HEK293T (cell line): ENCODE data around the gene FXYD6.

Source experiments
- FOXA1 ChIP-seq: fragments of 450-650 bp; IDR thresholded peaks from 2 replicates; pipeline ENCODE4 v1.6.1; 2016; ENCODE audit warnings: mild to moderate bottlenecking
- FOXK2 ChIP-seq: fragments of 450-650 bp; IDR thresholded peaks from 2 replicates; pipeline ENCODE4 v1.6.1; 2016; ENCODE audit warnings: mild to moderate bottlenecking
- FOXM1 ChIP-seq: fragments of 450-650 bp; IDR thresholded peaks from 2 replicates; pipeline ENCODE4 v1.6.1; 2017; ENCODE audit warnings: mild to moderate bottlenecking, borderline replicate concordance
- LEF1 ChIP-seq: fragments of 450-650 bp; IDR thresholded peaks from 2 replicates; pipeline ENCODE4 v1.6.1; 2017; ENCODE audit warnings: mild to moderate bottlenecking, borderline replicate concordance
- SP1 ChIP-seq: fragments of 450-650 bp; IDR thresholded peaks from 2 replicates; pipeline ENCODE4 v1.6.1; 2017
- SUZ12 ChIP-seq: fragments of 450-650 bp; IDR thresholded peaks from 2 replicates; pipeline ENCODE4 v1.6.1; 2016; ENCODE audit warnings: mild to moderate bottlenecking
- ZNF384 ChIP-seq: fragments of 450-650 bp; IDR thresholded peaks from 2 replicates; pipeline ENCODE4 v1.6.1; 2016
- TF ChIP-seq, protein P1 (sequence below): fragments of 450-650 bp; IDR thresholded peaks from 2 replicates; pipeline ENCODE4 v1.6.1; 2016

DNA sequence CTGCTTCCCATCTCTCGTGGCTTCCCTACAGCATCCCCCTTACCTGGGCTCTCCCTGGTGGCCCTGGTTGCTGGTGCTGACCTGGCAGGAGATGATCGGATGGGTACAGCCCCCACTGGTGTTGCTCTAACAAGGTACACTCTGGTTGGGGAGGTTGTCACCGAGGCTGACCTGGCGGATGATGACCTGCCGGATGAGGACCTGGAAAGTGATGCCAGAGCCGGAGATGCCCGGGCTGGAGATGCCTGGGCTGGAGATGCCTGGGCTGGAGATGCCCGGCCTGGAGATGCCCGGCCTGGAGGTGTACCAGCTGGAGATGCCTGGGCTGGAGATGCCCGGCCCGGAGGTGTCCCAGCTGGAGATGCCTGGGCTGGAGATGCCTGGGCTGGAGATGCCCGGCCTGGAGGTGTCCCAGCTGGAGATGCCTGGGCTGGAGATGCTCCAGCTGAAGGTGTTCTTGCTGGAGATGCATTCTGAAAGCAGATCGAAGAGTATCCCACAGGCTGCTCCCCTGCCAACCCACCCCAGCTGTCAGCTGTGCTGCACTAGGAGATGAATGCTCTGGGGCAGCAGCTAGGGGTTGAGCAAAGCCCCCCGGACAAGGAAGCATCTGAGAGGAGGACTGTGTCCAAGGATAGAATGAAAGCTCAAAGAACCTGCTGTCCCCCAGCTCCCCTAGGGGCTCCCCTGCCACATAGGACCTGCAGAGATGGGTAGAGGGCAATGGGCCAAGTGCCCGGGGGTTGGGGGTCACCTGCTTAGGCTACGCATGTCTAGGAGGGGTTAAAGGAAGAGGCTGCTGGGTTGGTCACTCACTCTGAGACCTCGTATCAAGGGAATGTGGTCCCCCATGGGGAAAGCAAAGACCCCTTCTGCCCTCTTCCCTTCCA lies 42.2 kb upstream of the FXYD6 start:
- TF ChIP-seq LEF1 (no peak), FOXA1 (no peak), FOXK2 (no peak), FOXM1 (no peak), SUZ12 (no peak), SP1 (no peak), ZNF384 (no peak)
- TF ChIP-seq, protein P1, sequence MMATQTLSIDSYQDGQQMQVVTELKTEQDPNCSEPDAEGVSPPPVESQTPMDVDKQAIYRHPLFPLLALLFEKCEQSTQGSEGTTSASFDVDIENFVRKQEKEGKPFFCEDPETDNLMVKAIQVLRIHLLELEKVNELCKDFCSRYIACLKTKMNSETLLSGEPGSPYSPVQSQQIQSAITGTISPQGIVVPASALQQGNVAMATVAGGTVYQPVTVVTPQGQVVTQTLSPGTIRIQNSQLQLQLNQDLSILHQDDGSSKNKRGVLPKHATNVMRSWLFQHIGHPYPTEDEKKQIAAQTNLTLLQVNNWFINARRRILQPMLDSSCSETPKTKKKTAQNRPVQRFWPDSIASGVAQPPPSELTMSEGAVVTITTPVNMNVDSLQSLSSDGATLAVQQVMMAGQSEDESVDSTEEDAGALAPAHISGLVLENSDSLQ: no peak
